HepG2 (cell line): ENCODE measurements around the gene DHX58. TPM values are rescaled to one million over a fixed set of nuclear protein-coding genes. Genes with fewer than 3 reads are reported as not detected.

Source experiments
- AHR ChIP-seq: IDR thresholded peaks from 2 replicates; pipeline ENCODE4 v1.6.1; 2018; ENCODE audit warnings: missing genetic modification reagents, missing compliant biosample characterization
- IRF2 ChIP-seq: IDR thresholded peaks from 2 replicates; pipeline ENCODE4 v1.6.1; 2018; ENCODE audit warnings: missing genetic modification reagents, missing compliant biosample characterization
- MEF2D ChIP-seq: sonication (generic); formaldehyde crosslinking; IDR thresholded peaks from 2 replicates; pipeline ENCODE4 v1.5.1; 2020; ENCODE audit warnings: mild to moderate bottlenecking, missing genetic modification reagents
- MIER2 ChIP-seq: IDR thresholded peaks from 2 replicates; pipeline ENCODE4 v1.6.1; 2016; ENCODE audit warnings: missing biosample characterization, missing genetic modification reagents
- PAF1 ChIP-seq: IDR thresholded peaks from 2 replicates; pipeline ENCODE4 v1.6.1; 2016; ENCODE audit warnings: missing genetic modification reagents, missing compliant biosample characterization
- SYNCRIP ChIP-seq: fragments of 200-400 bp; formaldehyde crosslinking; IDR thresholded peaks from 2 replicates; pipeline ENCODE4 v1.6.1; 2018; ENCODE audit warnings: mild to moderate bottlenecking, low read depth, low read length; ENCODE audit not compliant: insufficient read depth
- ZKSCAN1 ChIP-seq: fragments of 150-350 bp; IDR thresholded peaks from 2 replicates; pipeline ENCODE4 v1.6.1; 2014; ENCODE audit warnings: low read length
- ZNF740 ChIP-seq: sonication (generic); formaldehyde crosslinking; IDR thresholded peaks from 2 replicates; pipeline ENCODE4 v1.4.0; 2020; ENCODE audit warnings: missing genetic modification reagents
- polyA plus RNA-seq, 8 experiments: library from polyadenylated mRNA; depleted of rRNA in 3 of 8; stranded (reverse) in 7 of 8; unstranded in 1 of 8; fragments of >200 nt; fragmentation: Illumina TruSeq in 4 of 8; extraction: Trizol in 4 of 8; gene quantifications; 2 replicates each; pipeline versions ENCODE4 v1.2.1 to v1.2.3, GENCODE V29; 2011 to 2016; ENCODE audit warnings: low read depth in 4 of 8, missing spikeins in 1 of 8, mixed read lengths in 1 of 8; ENCODE audit not compliant: insufficient read depth in 1 of 8
- total RNA-seq, 5 experiments: library from RNA; depleted of rRNA; stranded (reverse); fragments of >200 nt; fragmentation: Illumina TruSeq; extraction: Trizol; gene quantifications; 2 replicates each; pipeline ENCODE4 v1.2.3, GENCODE V29; 2016; ENCODE audit warnings: low read depth in 1 of 5
- TF ChIP-seq, protein P1 (sequence below): IDR thresholded peaks from 2 replicates; pipeline ENCODE4 v1.6.1; 2012; ENCODE audit warnings: low read depth, low read length, improper control_type of control experiment
- TF ChIP-seq, protein P2 (sequence below): sonication (generic); formaldehyde crosslinking; IDR thresholded peaks from 2 replicates; pipeline ENCODE4 v1.8.1; 2023; ENCODE audit warnings: mild to moderate bottlenecking, inconsistent platforms, moderate library complexity, missing genetic modification reagents, borderline replicate concordance
- TF ChIP-seq, protein P3 (sequence below): sonication (generic); formaldehyde crosslinking; IDR thresholded peaks from 2 replicates; pipeline ENCODE4 v1.5.1; 2020; ENCODE audit warnings: missing genetic modification reagents, mild to moderate bottlenecking, borderline replicate concordance

DHX58 gene
- total and polyA plus RNA-seq, 2 of the 13 experiments (the other 11 are each of a cell fraction or from before 2014, with no cell fraction given): 6.7 to 7.8 TPM

- TF ChIP-seq, protein P1, sequence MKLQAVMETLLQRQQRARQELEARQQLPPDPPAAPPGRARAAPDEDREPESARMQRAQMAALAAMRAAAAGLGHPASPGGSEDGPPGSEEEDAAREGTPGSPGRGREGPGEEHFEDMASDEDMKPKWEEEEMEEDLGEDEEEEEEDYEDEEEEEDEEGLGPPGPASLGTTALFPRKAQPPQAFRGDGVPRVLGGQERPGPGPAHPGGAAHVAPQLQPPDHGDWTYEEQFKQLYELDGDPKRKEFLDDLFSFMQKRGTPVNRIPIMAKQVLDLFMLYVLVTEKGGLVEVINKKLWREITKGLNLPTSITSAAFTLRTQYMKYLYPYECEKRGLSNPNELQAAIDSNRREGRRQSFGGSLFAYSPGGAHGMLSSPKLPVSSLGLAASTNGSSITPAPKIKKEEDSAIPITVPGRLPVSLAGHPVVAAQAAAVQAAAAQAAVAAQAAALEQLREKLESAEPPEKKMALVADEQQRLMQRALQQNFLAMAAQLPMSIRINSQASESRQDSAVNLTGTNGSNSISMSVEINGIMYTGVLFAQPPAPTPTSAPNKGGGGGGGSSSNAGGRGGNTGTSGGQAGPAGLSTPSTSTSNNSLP: 0 out of 2 replicates have a peak, but pooled peaks have one; percentile 15
- TF ChIP-seq PAF1 (CRISPR knock-in tag): no peak
- TF ChIP-seq MEF2D: peak; percentile 34; the same call in 1 of the 2 replicates
- TF ChIP-seq, protein P2, sequence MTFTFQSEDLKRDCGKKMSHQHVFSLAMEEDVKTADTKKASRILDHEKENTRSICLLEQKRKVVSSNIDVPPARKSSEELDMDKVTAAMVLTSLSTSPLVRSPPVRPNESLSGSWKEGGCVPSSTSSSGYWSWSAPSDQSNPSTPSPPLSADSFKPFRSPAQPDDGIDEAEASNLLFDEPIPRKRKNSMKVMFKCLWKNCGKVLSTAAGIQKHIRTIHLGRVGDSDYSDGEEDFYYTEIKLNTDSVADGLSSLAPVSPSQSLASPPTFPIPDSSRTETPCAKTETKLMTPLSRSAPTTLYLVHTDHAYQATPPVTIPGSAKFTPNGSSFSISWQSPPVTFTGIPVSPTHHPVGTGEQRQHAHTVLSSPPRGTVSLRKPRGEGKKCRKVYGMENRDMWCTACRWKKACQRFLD (CRISPR knock-in tag): 0 out of 2 replicates have a peak, but pooled peaks have one; percentile 17
- TF ChIP-seq, protein P3, sequence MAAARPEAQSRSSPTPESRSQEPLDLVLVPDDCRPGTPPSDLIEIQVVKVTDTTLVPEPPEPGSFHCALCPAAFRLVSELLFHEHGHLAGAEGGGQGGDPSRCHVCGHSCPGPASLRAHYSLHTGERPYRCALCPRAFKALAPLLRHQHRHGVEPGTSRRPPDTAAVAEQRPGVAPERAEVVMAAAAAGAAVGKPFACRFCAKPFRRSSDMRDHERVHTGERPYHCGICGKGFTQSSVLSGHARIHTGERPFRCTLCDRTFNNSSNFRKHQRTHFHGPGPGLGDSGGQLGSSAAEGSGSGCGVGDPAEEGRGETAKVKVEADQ: 0 out of 2 replicates have a peak, but pooled peaks have one; percentile 37
- no peak for TF ChIP-seq SYNCRIP
- TF ChIP-seq ZNF740: peak; percentile 66; the same call in 1 of the 2 replicates
- 0 out of 2 replicates have a peak, but pooled peaks have one; percentile 18 for TF ChIP-seq MIER2 (CRISPR knock-in tag)
- TF ChIP-seq IRF2 (CRISPR knock-in tag): 0 out of 2 replicates have a peak, but pooled peaks have one; percentile 5
- peak; percentile 44; the same call in 1 of the 2 replicates for TF ChIP-seq ZKSCAN1
- TF ChIP-seq AHR (CRISPR knock-in tag): peak; percentile 74; the same call in 1 of the 2 replicates
Measured at GRCh38 chr17:42067371-42068091, 45.0 kb downstream of the DHX58 start (continued).
